SK-N-MC (cell line): ENCODE results near the gene OR13J1.
A peak's percentile ranks its signal among the peaks of the same experiment; 100 is the strongest.
"Not testable (repeated sequence)": the region's sequence is repeated elsewhere in the genome, so short reads cannot be mapped to it uniquely, and the experiment has no call there.

ENCODE experiments used
- DNase-seq: peaks from one replicate; pipeline ENCODE4 v3.0.0-alpha.2; 2011; ENCODE audit warnings: low read depth, low spot score
- H3K27ac ChIP-seq: fragments of 200-600 bp; sonication (generic); 2 replicates; pipeline ENCODE4 v1.5.1; 2016; ENCODE audit warnings: mixed run types
- H3K36me3 ChIP-seq: fragments of 200-600 bp; sonication (generic); 2 replicates; pipeline ENCODE4 v1.6.1; 2017; ENCODE audit warnings: antibody characterized with exemption, low read length, mixed read lengths; ENCODE audit not compliant: insufficient read depth
- H3K4me3 ChIP-seq: fragments of 200-600 bp; sonication (generic); 2 replicates; pipeline ENCODE4 v1.5.1; 2016
- H3K9ac ChIP-seq: fragments of 200-600 bp; sonication (generic); 2 replicates; pipeline ENCODE4 v1.8.0; 2017; ENCODE audit warnings: mixed run types, mixed read lengths; ENCODE audit not compliant: insufficient read length
- H3K9me3 ChIP-seq: fragments of 200-600 bp; sonication (generic); 2 replicates; pipeline ENCODE4 v1.6.1; 2017; ENCODE audit warnings: low read depth, mild to moderate bottlenecking, antibody characterized with exemption, low read length, moderate library complexity, mixed read lengths
- EZH2 ChIP-seq: fragments of 200-600 bp; sonication (generic); IDR thresholded peaks from one replicate; pipeline ENCODE4 v1.6.1; 2017; ENCODE audit warnings: antibody characterized with exemption
- FOXP2 ChIP-seq: optimal IDR thresholded peaks from 2 replicates; pipeline ENCODE3; 2011; ENCODE audit warnings: mild to moderate bottlenecking, moderate library complexity; ENCODE audit not compliant: insufficient read depth; ENCODE audit errors: extremely low read length, control extremely low read depth
- POLR2AphosphoS5 ChIP-seq: IDR thresholded peaks from 2 replicates; pipeline ENCODE4 v1.6.1; 2012; ENCODE audit warnings: mild to moderate bottlenecking, low read depth, low read length, borderline replicate concordance

Gene OR13J1

GRCh38 chr9:35891646-35892045 lies 21.4 kb upstream of the OR13J1 start:
- DNase-seq, result no peak
- TF ChIP-seq FOXP2 (no peak), POLR2AphosphoS5 (no peak), EZH2 (no peak)
- Histone ChIP-seq H3K4me3 (no peak overlapping the region), H3K36me3 (no peaks in the 10 kb centered on the region), H3K27ac (no peak overlapping the region), H3K9ac (no peak overlapping the region), H3K9me3 (no peaks in the 10 kb centered on the region)

DNA sequence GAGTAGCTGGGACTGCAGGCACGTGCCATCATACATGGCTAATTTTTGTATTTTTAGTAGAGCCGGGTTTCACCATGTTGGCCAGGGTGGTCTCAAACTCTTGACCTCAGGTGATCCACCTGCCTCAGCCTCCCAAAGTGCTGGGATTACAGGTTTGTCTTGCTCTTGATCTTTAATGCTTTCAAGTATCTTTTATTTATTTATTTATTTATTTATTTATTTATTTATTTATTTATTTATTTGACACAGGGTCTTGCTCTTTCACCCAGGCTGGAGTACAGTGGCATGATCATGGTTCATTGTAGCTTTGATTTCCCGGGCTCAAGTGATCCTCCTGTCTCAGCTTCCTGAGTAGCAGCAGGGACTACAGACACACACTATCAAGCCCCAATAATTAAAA lies 14.7 kb upstream of the OR13J1 start:
- not testable (repeated sequence) for H3K27ac ChIP-seq, H3K9ac ChIP-seq, DNase-seq, H3K9me3 ChIP-seq, H3K36me3 ChIP-seq, H3K4me3 ChIP-seq

GRCh38 chr9:35882996-35883395 lies 12.8 kb upstream of the OR13J1 start:
- Histone ChIP-seq H3K4me3 (no peak overlapping the region), H3K9ac (no peak overlapping the region), H3K27ac (no peak overlapping the region), H3K9me3 (no peaks in the 10 kb centered on the region), H3K36me3 (no peaks in the 10 kb centered on the region)
- no peak for TF ChIP-seq EZH2
- no peak for TF ChIP-seq POLR2AphosphoS5
- TF ChIP-seq FOXP2, result no peak
- DNase-seq, result no peak

DNA sequence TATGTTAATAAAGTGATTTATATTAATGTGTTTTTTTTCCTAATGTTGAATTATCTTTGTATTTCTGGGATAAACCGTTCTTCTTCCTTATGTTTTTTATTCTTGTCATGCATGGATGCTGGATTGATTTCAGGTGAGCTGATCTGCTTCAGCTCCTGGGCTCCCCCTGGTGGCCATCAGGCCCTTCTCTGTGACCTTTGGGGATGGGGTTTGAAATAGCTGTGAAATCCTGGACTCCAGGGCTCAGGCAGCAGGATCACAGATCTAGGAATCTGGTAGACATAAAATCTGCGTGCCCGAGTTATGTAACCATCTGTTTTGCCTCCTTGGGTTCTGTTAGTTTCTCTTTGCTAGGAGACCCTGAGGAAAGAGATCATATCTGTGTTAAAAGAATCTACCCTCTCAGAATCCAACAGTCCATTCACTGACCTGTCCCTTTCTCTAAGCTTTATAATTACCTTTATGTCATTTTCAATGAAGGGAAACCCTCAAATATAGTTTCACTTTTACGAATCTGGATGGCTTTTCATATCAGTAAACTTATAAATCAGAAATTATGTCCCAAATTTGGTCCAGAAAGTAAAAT lies 12.2 kb upstream of the OR13J1 start:
- H3K36me3 ChIP-seq, result no peaks in the 10 kb centered on the region
- DNase-seq, result peak; percentile 26
- H3K4me3 ChIP-seq, result no peak overlapping the region
- H3K27ac ChIP-seq, result no peak overlapping the region
- H3K9ac ChIP-seq, result no peak overlapping the region
- TF ChIP-seq POLR2AphosphoS5 (no peak), FOXP2 (no peak), EZH2 (no peak)
- H3K9me3 ChIP-seq, result no peaks in the 10 kb centered on the region

DNA sequence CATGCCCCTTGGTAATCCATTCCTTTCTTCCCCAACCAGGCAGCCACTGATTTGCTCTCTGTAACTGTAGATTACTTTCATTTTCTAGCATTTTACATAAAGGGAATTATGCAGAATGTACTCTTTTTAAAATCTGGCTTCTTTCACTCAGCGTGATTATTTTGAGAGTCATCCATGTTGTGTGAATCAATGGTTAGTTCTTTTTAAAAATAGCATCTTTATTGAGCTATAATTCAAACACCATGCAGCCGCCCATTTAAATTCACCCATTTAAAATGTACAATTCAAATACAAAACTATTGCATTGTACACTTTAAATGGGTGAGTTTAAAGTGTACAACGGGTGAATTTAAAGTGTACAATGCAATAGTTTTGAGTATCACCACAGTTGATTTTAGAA lies 2.3 kb upstream of the OR13J1 start:
- H3K27ac ChIP-seq, result no peak overlapping the region
- DNase-seq, result no peak
- peaks cover 6% of the 10 kb centered on the region; the same call in 1 of the 2 replicates for H3K9me3 ChIP-seq
- H3K4me3 ChIP-seq, result no peak overlapping the region
- no peak overlapping the region for H3K9ac ChIP-seq
- H3K36me3 ChIP-seq, result no peaks in the 10 kb centered on the region
- TF ChIP-seq EZH2 (no peak), FOXP2 (no peak), POLR2AphosphoS5 (no peak)

DNA sequence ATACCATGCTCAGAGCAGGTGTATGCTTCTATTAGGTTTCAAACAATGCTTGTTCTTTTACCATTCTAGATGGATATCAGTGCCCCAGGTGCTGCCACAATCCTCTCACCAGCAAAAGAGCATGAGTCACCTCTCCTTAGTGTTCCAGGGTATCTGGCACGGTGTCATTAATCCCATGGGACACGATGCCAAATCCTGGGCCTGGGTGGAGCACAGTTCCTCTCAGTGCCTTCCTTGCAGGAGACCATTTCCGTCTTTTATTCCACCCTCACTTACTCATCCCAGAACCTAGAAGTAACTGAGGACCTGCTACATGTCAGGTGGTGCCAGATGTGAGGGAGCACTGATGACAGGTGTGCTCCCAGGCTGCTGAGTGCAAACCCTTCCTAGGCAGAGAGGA lies 1.3 kb upstream of the OR13J1 start:
- Histone ChIP-seq H3K27ac (no peak overlapping the region), H3K4me3 (no peak overlapping the region), H3K9me3 (peaks cover 4% of the 10 kb centered on the region; the same call in 1 of the 2 replicates), H3K36me3 (no peaks in the 10 kb centered on the region), H3K9ac (no peak overlapping the region)
- DNase-seq, result no peak
- no peak for TF ChIP-seq POLR2AphosphoS5

DNA sequence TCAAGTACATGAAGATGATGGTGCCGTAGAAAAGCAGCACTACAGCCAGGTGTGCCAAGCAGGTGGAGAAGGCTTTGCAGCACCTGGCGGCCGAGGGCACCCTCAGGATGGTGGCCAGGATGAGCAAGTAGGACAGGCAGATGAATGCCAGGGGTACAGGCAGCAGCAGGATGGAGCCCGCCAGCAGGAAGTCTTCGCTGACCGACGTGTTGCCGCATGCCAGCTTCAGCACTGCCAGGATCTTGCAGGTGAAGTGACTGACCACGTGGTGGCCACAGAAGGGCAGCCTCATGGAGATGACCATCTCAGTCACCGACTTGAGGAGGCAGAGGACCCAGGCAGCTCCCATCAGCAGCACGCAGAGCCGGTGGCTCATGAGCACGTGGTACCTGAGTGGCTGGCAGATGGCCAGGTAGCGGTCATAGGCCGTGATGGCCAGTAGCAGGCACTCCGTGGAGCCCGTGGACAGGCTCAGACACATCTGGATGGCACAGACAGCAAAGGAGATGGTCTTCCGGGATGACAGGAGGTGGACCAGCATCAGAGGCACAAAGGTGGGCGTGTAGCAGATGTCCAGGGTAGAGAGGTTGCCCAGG lies 482 bp downstream of the OR13J1 start:
- no peak for DNase-seq
- Histone ChIP-seq H3K9ac (no peak overlapping the region), H3K4me3 (no peak overlapping the region), H3K9me3 (no peaks in the 10 kb centered on the region), H3K27ac (no peak overlapping the region), H3K36me3 (no peaks in the 10 kb centered on the region)
- TF ChIP-seq FOXP2 (no peak), EZH2 (no peak), POLR2AphosphoS5 (no peak)

DNA sequence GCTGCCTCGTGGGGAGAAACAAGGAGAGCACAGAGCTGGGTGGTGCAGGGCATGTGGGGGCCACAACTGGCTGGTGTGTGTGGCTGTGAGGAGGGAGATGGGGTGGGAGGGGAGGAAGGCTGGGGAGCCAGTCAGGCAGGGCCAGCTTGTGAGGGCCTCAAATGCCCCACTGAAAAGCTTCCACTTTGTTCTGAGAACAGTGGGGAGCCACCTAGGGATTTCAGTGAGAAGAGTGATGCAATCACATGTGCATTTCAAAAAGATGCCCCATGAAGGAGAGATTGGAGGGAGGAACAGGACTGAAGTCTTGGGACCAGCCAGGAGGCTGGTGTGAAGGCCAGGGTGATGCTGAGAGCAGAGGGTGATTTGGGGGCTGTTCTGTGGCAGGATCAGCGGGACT lies 1.3 kb downstream of the OR13J1 start:
- Histone ChIP-seq H3K4me3 (no peak overlapping the region), H3K9me3 (no peaks in the 10 kb centered on the region), H3K27ac (no peak overlapping the region), H3K36me3 (no peaks in the 10 kb centered on the region), H3K9ac (no peak overlapping the region)
- no peak for DNase-seq
- TF ChIP-seq POLR2AphosphoS5 (no peak), FOXP2 (no peak), EZH2 (no peak)

GRCh38 chr9:35867538-35867937 lies 2.7 kb downstream of the OR13J1 start:
- DNase-seq, result no peak
- Histone ChIP-seq H3K9me3 (no peaks in the 10 kb centered on the region), H3K36me3 (no peaks in the 10 kb centered on the region), H3K9ac (no peak overlapping the region), H3K27ac (no peak overlapping the region), H3K4me3 (no peak overlapping the region)
- TF ChIP-seq EZH2 (no peak), POLR2AphosphoS5 (no peak), FOXP2 (no peak)
